H9 (cell line): ENCODE measurements around the gene DIPK1C. TPM values are rescaled to one million over a fixed set of nuclear protein-coding genes. Genes with fewer than 3 reads are reported as not detected.

ENCODE experiments used
- DNase-seq: peaks from one replicate; pipeline ENCODE4 v3.0.0-alpha.2; 2017
- H2AFZ ChIP-seq: one replicate; pipeline ENCODE4 v1.6.1; 2013; ENCODE audit warnings: mild to moderate bottlenecking, low read length, control low read depth, moderate library complexity
- H2AK5ac ChIP-seq: 2 replicates; pipeline ENCODE4 v1.6.1; 2013; ENCODE audit warnings: low read length, control low read depth, mixed read lengths; ENCODE audit not compliant: insufficient read length
- H2BK120ac ChIP-seq: one replicate; pipeline ENCODE4 v1.6.1; 2013; ENCODE audit warnings: low read depth, mild to moderate bottlenecking, low read length, control low read depth, inconsistent platforms; ENCODE audit not compliant: poor library complexity, severe bottlenecking
- H2BK12ac ChIP-seq: 2 replicates; pipeline ENCODE4 v1.6.1; 2013; ENCODE audit warnings: low read length, control low read depth, mixed read lengths, low read depth; ENCODE audit not compliant: insufficient read length
- H2BK15ac ChIP-seq: 2 replicates; pipeline ENCODE4 v1.6.1; 2013; ENCODE audit warnings: low read depth, low read length, control low read depth
- H2BK20ac ChIP-seq: one replicate; pipeline ENCODE4 v1.6.1; 2013; ENCODE audit warnings: low read depth, mild to moderate bottlenecking, low read length, control low read depth, inconsistent platforms; ENCODE audit not compliant: poor library complexity, severe bottlenecking
- H2BK5ac ChIP-seq: 2 replicates; pipeline ENCODE4 v1.6.1; 2013; ENCODE audit warnings: low read length, control low read depth, mixed read lengths; ENCODE audit not compliant: insufficient read length
- H3K14ac ChIP-seq: 2 replicates; pipeline ENCODE4 v1.6.1; 2013; ENCODE audit warnings: low read length, control low read depth; ENCODE audit not compliant: insufficient read depth
- H3K18ac ChIP-seq: 2 replicates; pipeline ENCODE4 v1.6.1; 2013; ENCODE audit warnings: low read depth, mild to moderate bottlenecking, mixed read lengths, low read length, control low read depth; ENCODE audit not compliant: insufficient read length
- H3K23ac ChIP-seq: 2 replicates; pipeline ENCODE4 v1.6.1; 2013; ENCODE audit warnings: low read length, control low read depth, mixed read lengths, low read depth; ENCODE audit not compliant: insufficient read length
- H3K23me2 ChIP-seq: 2 replicates; pipeline ENCODE4 v1.6.1; 2013; ENCODE audit warnings: low read depth, mild to moderate bottlenecking, mixed read lengths, low read length, control low read depth; ENCODE audit not compliant: insufficient read length, poor library complexity, severe bottlenecking
- H3K27ac ChIP-seq: 2 replicates; pipeline ENCODE4 v1.5.1; 2013; ENCODE audit warnings: low read length, control low read depth, mixed read lengths, low read depth; ENCODE audit not compliant: insufficient read length
- H3K27me3 ChIP-seq: 2 replicates; pipeline ENCODE4 v1.6.1; 2013; ENCODE audit warnings: low read length, control low read depth, inconsistent platforms; ENCODE audit not compliant: insufficient read depth
- H3K4ac ChIP-seq: 2 replicates; pipeline ENCODE4 v1.6.1; 2013; ENCODE audit warnings: low read depth, mild to moderate bottlenecking, control low read depth, inconsistent platforms, low read length, moderate library complexity
- H3K4me1 ChIP-seq: 2 replicates; pipeline ENCODE4 v1.6.1; 2013; ENCODE audit warnings: low read length, control low read depth, inconsistent platforms; ENCODE audit not compliant: insufficient read depth
- H3K4me2 ChIP-seq: 2 replicates; pipeline ENCODE4 v1.6.1; 2013; ENCODE audit warnings: low read length, control low read depth, mixed read lengths; ENCODE audit not compliant: insufficient read length, insufficient read depth
- H3K56ac ChIP-seq: 2 replicates; pipeline ENCODE4 v1.6.1; 2013; ENCODE audit warnings: low read depth, mild to moderate bottlenecking, mixed read lengths, low read length, control low read depth; ENCODE audit not compliant: insufficient read length
- H3K79me1 ChIP-seq: 2 replicates; pipeline ENCODE4 v1.6.1; 2013; ENCODE audit warnings: low read depth, mild to moderate bottlenecking, moderate library complexity, low read length, control low read depth, inconsistent platforms; ENCODE audit not compliant: insufficient read depth, poor library complexity, severe bottlenecking
- H3K79me2 ChIP-seq: 2 replicates; pipeline ENCODE4 v1.6.1; 2013; ENCODE audit warnings: low read length, control low read depth, inconsistent platforms; ENCODE audit not compliant: insufficient read depth
- H3K9ac ChIP-seq: 2 replicates; pipeline ENCODE4 v1.6.1; 2013; ENCODE audit warnings: low read length, control low read depth, mixed read lengths; ENCODE audit not compliant: insufficient read length; ENCODE audit errors: extremely low read depth
- H3K9me3 ChIP-seq: one replicate; pipeline ENCODE4 v1.6.1; 2013; ENCODE audit warnings: low read depth, low read length, inconsistent platforms; ENCODE audit not compliant: control insufficient read depth
- H3T11ph ChIP-seq: one replicate; pipeline ENCODE4 v1.6.1; 2013; ENCODE audit warnings: mild to moderate bottlenecking, low read length, control low read depth, inconsistent platforms
- H4K20me1 ChIP-seq: one replicate; pipeline ENCODE4 v1.6.1; 2013; ENCODE audit not compliant: control insufficient read depth, insufficient read length, insufficient read depth
- H4K5ac ChIP-seq: 2 replicates; pipeline ENCODE4 v1.6.1; 2013; ENCODE audit warnings: low read depth, mild to moderate bottlenecking, mixed read lengths, low read length, control low read depth; ENCODE audit not compliant: insufficient read length
- H4K8ac ChIP-seq: replicated peaks from 2 replicates; pipeline ENCODE4 v1.6.1; 2013; ENCODE audit warnings: low read length, control low read depth, mixed read lengths, low read depth; ENCODE audit not compliant: insufficient read length
- H4K91ac ChIP-seq: 2 replicates; pipeline ENCODE4 v1.6.1; 2013; ENCODE audit warnings: low read depth, mild to moderate bottlenecking, moderate library complexity, mixed read lengths, low read length, control low read depth; ENCODE audit not compliant: insufficient read length
- H3K27ac Mint-ChIP-seq, 3 experiments: 2 replicates in 2 of 3; 3 replicates in 1 of 3; pipeline ENCODE4 v1.8.0; 2020 to 2021; ENCODE audit warnings: mixed read lengths in 3 of 3, mild to moderate bottlenecking in 1 of 3, moderate library complexity in 1 of 3
- H3K27me3 Mint-ChIP-seq: 2 replicates; pipeline ENCODE4 v1.8.0; 2021; ENCODE audit warnings: low read depth, mild to moderate bottlenecking, moderate library complexity, mixed read lengths
- H3K36me3 Mint-ChIP-seq, 3 experiments: 2 replicates in 2 of 3; 3 replicates in 1 of 3; pipeline ENCODE4 v1.8.0; 2020 to 2021; ENCODE audit warnings: low read depth in 3 of 3, mixed read lengths in 3 of 3; ENCODE audit not compliant: insufficient read depth in 1 of 3
- H3K4me1 Mint-ChIP-seq, 2 experiments: 2 replicates each; pipeline ENCODE4 v1.8.0; 2020; ENCODE audit warnings: mixed read lengths in 2 of 2
- H3K4me3 Mint-ChIP-seq, 2 experiments: 2 replicates in 1 of 2; 3 replicates in 1 of 2; pipeline ENCODE4 v1.8.0; 2020 to 2021; ENCODE audit warnings: mild to moderate bottlenecking in 2 of 2, mixed read lengths in 2 of 2, moderate library complexity in 1 of 2
- H3K9me3 Mint-ChIP-seq, 2 experiments: 2 replicates in 1 of 2; 3 replicates in 1 of 2; pipeline ENCODE4 v1.8.0; 2020; ENCODE audit warnings: mild to moderate bottlenecking in 2 of 2, mixed read lengths in 2 of 2, moderate library complexity in 1 of 2
- WGBS: extraction: QIAGEN DNeasy Blood & Tissue Kit; methylation state at CpG from one replicate; pipeline ENCODE4 v1.1.7; 2013; ENCODE audit warnings: missing lambda C conversion rate, low lambda C conversion rate, mixed read lengths; ENCODE audit not compliant: insufficient read length; ENCODE audit errors: extremely low coverage; 5-methylcytosine and 5-hydroxymethylcytosine counted together
- total RNA-seq: library from RNA; stranded (reverse); gene quantifications from 2 replicates; pipeline ENCODE4 v1.2.1, GENCODE V29; 2021
- TF ChIP-seq, protein P1 (sequence below): fragments of 200-600 bp; sonication (generic); conservative IDR thresholded peaks from 3 replicates; pipeline ENCODE4 v1.8.0; 2021; ENCODE audit warnings: antibody characterized with exemption, mild to moderate bottlenecking

DIPK1C gene
- total RNA-seq, 1 experiment from 2014 or later = not detected

GRCh38 chr18:74478880-74479279 lies 21.8 kb upstream of the DIPK1C start:
- Histone ChIP-seq H2BK12ac (no peak overlapping the region), H2BK20ac (no peak overlapping the region), H3K27me3 (no peaks in the 10 kb centered on the region), H3K56ac (no peak overlapping the region), H3T11ph (no peak overlapping the region), H4K91ac (no peak overlapping the region), H2AK5ac (no peak overlapping the region), H2AFZ (no peak overlapping the region), H3K4me2 (no peak overlapping the region), H3K14ac (no peak overlapping the region), H2BK5ac (no peak overlapping the region), H3K4me1 (no peaks in the 10 kb centered on the region), H4K5ac (no peak overlapping the region), H3K18ac (no peak overlapping the region), H2BK15ac (no peak overlapping the region), H4K8ac (no peak overlapping the region), H4K20me1 (no peaks in the 10 kb centered on the region), H3K23ac (no peak overlapping the region), H3K27ac (no peak overlapping the region), H3K23me2 (no peaks in the 10 kb centered on the region), H3K79me1 (no peaks in the 10 kb centered on the region), H3K9ac (no peak overlapping the region), H3K4ac (no peak overlapping the region), H2BK120ac (no peak overlapping the region), H3K79me2 (no peaks in the 10 kb centered on the region), H3K9me3 (no peaks in the 10 kb centered on the region)
- no peak for DNase-seq
- WGBS = no CpG with 5 or more reads among the region's 6 CpGs
- Mint-ChIP-seq H3K27me3 (peaks cover 4% of the 10 kb centered on the region; the same call in 1 of the 2 replicates), H3K4me3 (no peak overlapping the region), H3K4me1 (peaks cover 3 to 4% of the 10 kb centered on the region in 2 experiments; a peak in 3 of 4 replicates), H3K9me3 (no peaks in the 10 kb centered on the region; a peak in 1 of 5 replicates), H3K27ac (no peak overlapping the region), H3K36me3 (no peaks in the 10 kb centered on the region)
- TF ChIP-seq, protein P1, sequence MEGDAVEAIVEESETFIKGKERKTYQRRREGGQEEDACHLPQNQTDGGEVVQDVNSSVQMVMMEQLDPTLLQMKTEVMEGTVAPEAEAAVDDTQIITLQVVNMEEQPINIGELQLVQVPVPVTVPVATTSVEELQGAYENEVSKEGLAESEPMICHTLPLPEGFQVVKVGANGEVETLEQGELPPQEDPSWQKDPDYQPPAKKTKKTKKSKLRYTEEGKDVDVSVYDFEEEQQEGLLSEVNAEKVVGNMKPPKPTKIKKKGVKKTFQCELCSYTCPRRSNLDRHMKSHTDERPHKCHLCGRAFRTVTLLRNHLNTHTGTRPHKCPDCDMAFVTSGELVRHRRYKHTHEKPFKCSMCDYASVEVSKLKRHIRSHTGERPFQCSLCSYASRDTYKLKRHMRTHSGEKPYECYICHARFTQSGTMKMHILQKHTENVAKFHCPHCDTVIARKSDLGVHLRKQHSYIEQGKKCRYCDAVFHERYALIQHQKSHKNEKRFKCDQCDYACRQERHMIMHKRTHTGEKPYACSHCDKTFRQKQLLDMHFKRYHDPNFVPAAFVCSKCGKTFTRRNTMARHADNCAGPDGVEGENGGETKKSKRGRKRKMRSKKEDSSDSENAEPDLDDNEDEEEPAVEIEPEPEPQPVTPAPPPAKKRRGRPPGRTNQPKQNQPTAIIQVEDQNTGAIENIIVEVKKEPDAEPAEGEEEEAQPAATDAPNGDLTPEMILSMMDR = no peak
